ENCODE results near the gene MAT2B. TPM values are rescaled to one million over a fixed set of nuclear protein-coding genes. Genes with fewer than 3 reads are reported as not detected.
A peak's percentile ranks its signal among the peaks of the same experiment; 100 is the strongest.

Gene MAT2B
- polyA plus RNA-seq, 3 donors, result 34.8 to 165 (median 142) TPM

DNA sequence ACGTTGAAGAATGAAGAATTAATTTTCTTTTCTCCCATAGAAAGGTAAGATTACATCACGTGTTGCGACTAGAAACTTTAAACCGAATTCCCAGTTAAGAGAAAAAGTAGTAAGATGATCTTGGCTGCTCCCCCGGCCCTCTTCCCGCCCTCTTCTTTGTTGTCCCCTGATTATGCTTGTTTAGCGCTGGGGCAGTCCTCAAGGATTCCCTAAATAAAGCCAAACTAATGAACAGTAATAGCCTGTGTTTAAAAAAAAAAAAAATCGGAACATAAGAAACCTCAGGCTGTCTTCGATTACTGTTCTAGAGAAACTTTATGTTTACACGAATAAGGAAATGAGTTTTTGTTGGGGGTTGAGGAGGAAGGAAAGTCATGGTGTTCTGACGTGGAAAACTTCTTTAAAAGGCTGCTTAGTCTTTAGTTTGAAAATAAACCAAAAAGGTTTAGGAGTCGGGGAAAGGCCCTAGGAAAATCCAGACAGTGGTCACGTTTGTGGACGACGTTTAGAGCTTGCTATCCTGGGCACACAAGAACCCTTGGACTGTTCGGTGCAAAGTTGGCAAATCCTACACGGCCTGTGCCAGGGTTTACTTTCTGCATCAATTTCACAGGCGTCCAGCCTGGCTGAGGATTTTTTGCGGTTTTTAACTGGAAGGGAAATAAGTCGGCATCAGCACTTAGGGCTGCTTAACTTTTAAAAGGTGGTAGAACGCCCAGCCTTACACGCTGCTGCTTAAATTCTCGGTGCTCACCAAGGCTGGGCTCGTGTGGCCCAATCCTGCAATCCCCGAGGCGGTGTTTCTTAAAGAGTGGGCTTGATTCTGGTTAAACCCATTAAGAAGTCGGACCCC, 1.1 kb upstream of the MAT2B start:
- Histone ChIP-seq H2AFZ (ENCODE audit: insufficient read depth, low read depth, low read length, poor library complexity, severe bottlenecking) (peak overlapping the region; percentile 92), H4K20me1 (ENCODE audit: insufficient read depth, low read length) (peaks cover 12% of the 10 kb centered on the region), H3K27ac (ENCODE audit: low read depth in 1 of 2, low read length in 2 of 2) (peak overlapping the region; percentile 89 to 96), H3K9ac (ENCODE audit: insufficient read depth, low read length, poor library complexity, severe bottlenecking) (peak overlapping the region; percentile 95), H3K4me3 (replicated peaks in 1 of 3; ENCODE audit: low read depth in 2 of 3, low read length in 3 of 3) (peak overlapping the region; percentile 62 to 99 (median 97)), H3K4me2 (replicated peaks; ENCODE audit: extremely low read depth, low read length, poor library complexity, severe bottlenecking) (peak overlapping the region; percentile 89), H3K9me3 (replicated peaks in 1 of 2; ENCODE audit: control insufficient read depth in 1 of 2, insufficient read depth in 1 of 2, low read length in 2 of 2) (no peaks in the 10 kb centered on the region), H3K27me3 (ENCODE audit: control insufficient read depth in 2 of 2, insufficient read depth in 2 of 2, low read length in 2 of 2) (no peaks in the 10 kb centered on the region), H3K36me3 (replicated peaks in 1 of 2; ENCODE audit: control insufficient read depth in 1 of 2, insufficient read depth in 2 of 2, low read length in 2 of 2) (no peaks in the 10 kb centered on the region), H3K79me2 (ENCODE audit: insufficient read depth, low read length) (peaks cover 45% of the 10 kb centered on the region), H3K4me1 (ENCODE audit: control insufficient read depth in 1 of 2, insufficient read depth in 2 of 2, low read length in 2 of 2) (peaks cover 39 to 57% of the 10 kb centered on the region in 2 donors)
- H3K4me3 Mint-ChIP-seq, result peak overlapping the region; percentile 89 to 97
- peaks cover 0 to 2% (median 0%) of the 10 kb centered on the region in 3 donors for H3K27me3 Mint-ChIP-seq (ENCODE audit: low read depth in 3 of 3)
- H3K9me3 Mint-ChIP-seq, result no peaks in the 10 kb centered on the region
- H3K36me3 Mint-ChIP-seq, result no peaks in the 10 kb centered on the region
- intact Hi-C loops (cut with micrococcal nuclease), result loop anchor here (2.0 kb wide), 2 partner anchors 44 to 68 kb away; partner anchors contain the start of genes HMMR (in 2 of the 2), NUDCD2 (in 2 of the 2) and CCNG1 (in 1 of the 2)
- TF ChIP-seq, protein P1, sequence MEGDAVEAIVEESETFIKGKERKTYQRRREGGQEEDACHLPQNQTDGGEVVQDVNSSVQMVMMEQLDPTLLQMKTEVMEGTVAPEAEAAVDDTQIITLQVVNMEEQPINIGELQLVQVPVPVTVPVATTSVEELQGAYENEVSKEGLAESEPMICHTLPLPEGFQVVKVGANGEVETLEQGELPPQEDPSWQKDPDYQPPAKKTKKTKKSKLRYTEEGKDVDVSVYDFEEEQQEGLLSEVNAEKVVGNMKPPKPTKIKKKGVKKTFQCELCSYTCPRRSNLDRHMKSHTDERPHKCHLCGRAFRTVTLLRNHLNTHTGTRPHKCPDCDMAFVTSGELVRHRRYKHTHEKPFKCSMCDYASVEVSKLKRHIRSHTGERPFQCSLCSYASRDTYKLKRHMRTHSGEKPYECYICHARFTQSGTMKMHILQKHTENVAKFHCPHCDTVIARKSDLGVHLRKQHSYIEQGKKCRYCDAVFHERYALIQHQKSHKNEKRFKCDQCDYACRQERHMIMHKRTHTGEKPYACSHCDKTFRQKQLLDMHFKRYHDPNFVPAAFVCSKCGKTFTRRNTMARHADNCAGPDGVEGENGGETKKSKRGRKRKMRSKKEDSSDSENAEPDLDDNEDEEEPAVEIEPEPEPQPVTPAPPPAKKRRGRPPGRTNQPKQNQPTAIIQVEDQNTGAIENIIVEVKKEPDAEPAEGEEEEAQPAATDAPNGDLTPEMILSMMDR (IDR thresholded peaks at IDR 0.05), result no peak
- peak; percentile 27 to 79 (median 30) for DNase-seq
- 0% methylated on average over 19 of the region's 27 CpGs for WGBS (ENCODE audit: insufficient coverage)
- H3K4me1 Mint-ChIP-seq, result peaks cover 49% of the 10 kb centered on the region
- H3K27ac Mint-ChIP-seq, result peak overlapping the region; percentile 94 to 99 (median 97)

DNA sequence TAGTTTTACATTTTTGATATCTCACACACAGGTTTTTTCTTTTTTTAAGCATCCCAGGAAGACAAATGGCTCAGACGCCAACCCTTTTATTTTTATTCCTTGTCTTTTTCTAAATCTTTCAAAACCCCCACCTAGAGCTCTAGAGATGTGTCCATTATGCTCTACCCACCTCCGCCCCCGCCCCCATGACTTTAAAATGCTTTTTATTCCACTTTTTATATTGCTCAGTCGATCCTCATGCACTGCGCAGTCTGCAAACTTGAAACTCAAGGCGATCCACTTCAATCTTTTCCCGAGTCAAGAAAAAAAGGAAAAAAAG, 411 bp upstream of the MAT2B start:
- Mint-ChIP-seq H3K9me3 (no peaks in the 10 kb centered on the region), H3K36me3 (no peaks in the 10 kb centered on the region), H3K4me1 (peaks cover 55% of the 10 kb centered on the region), H3K27ac (peak overlapping the region; percentile 94 to 99 (median 97)), H3K4me3 (peak overlapping the region; percentile 89 to 97), H3K27me3 (ENCODE audit: low read depth in 3 of 3) (peaks cover 0 to 2% (median 0%) of the 10 kb centered on the region in 3 donors)
- TF ChIP-seq, protein P1 (IDR thresholded peaks at IDR 0.05), result no peak
- DNase-seq, result no peak
- H3K27ac ChIP-seq (ENCODE audit: low read depth in 1 of 2, low read length in 2 of 2), result peak overlapping the region; percentile 89 to 96
- no peaks in the 10 kb centered on the region for H3K27me3 ChIP-seq (ENCODE audit: control insufficient read depth in 2 of 2, insufficient read depth in 2 of 2, low read length in 2 of 2)
- 0% methylated on average over 3 of the region's 7 CpGs for WGBS (ENCODE audit: insufficient coverage)
- intact Hi-C loops (cut with micrococcal nuclease), result loop anchor here (2.0 kb wide), 2 partner anchors 44 to 68 kb away; partner anchors contain the start of genes HMMR (in 2 of the 2), NUDCD2 (in 2 of the 2) and CCNG1 (in 1 of the 2)
- H3K36me3 ChIP-seq (replicated peaks in 1 of 2; ENCODE audit: control insufficient read depth in 1 of 2, insufficient read depth in 2 of 2, low read length in 2 of 2), result no peaks in the 10 kb centered on the region
- peak overlapping the region; percentile 95 for H3K9ac ChIP-seq (ENCODE audit: insufficient read depth, low read length, poor library complexity, severe bottlenecking)
- H3K9me3 ChIP-seq (replicated peaks in 1 of 2; ENCODE audit: control insufficient read depth in 1 of 2, insufficient read depth in 1 of 2, low read length in 2 of 2), result no peaks in the 10 kb centered on the region
- peak overlapping the region; percentile 92 for H2AFZ ChIP-seq (ENCODE audit: insufficient read depth, low read depth, low read length, poor library complexity, severe bottlenecking)
- peaks cover 19% of the 10 kb centered on the region for H4K20me1 ChIP-seq (ENCODE audit: insufficient read depth, low read length)
- peak overlapping the region; percentile 62 to 99 (median 97) for H3K4me3 ChIP-seq (replicated peaks in 1 of 3; ENCODE audit: low read depth in 2 of 3, low read length in 3 of 3)
- peak overlapping the region; percentile 89 for H3K4me2 ChIP-seq (replicated peaks; ENCODE audit: extremely low read depth, low read length, poor library complexity, severe bottlenecking)
- peaks cover 52% of the 10 kb centered on the region for H3K79me2 ChIP-seq (ENCODE audit: insufficient read depth, low read length)
- peaks cover 39 to 62% of the 10 kb centered on the region in 2 donors for H3K4me1 ChIP-seq (ENCODE audit: control insufficient read depth in 1 of 2, insufficient read depth in 2 of 2, low read length in 2 of 2)
